KBM-7 (cell line): Measurements from ENCODE around the gene ATG16L2.
"Not testable (repeated sequence)": the region's sequence is repeated elsewhere in the genome, so short reads cannot be mapped to it uniquely, and the experiment has no call there.

Source experiments
- DNase-seq: peaks from one replicate; pipeline ENCODE4 v3.0.0-alpha.2; 2015
- in situ Hi-C: fragments of 300-500 bp; cut with MboI; formaldehyde crosslinking; loops from 2 replicates; pipeline ENCODE4 v1.14.3; 2020; ENCODE audit warnings: low sequenced_read_pairs, low pct_unique_long_range_greater_than_20kb, mixed read lengths

ATG16L2 gene

GRCh38 chr11:72793425-72794367, 20.5 kb upstream of the ATG16L2 start, which contains the start of gene STARD10:
STARD10 (minus strand) TSS chr11:72794047; CDS start chr11:72781181, 12,866 bp downstream.
- peak; percentile 96 for DNase-seq
- in situ Hi-C loops: no loop called here

GRCh38 chr11:72798361-72798760, 15.8 kb upstream of the ATG16L2 start:
- no peak for DNase-seq
- in situ Hi-C loops: no loop called here

- in situ Hi-C loops: no loop called here
These were observed 14.8 kb upstream of the ATG16L2 start for GRCh38 chr11:72799441-72799840.

GRCh38 chr11:72802822-72803221, 11.4 kb upstream of the ATG16L2 start:
- in situ Hi-C loops: no loop called here
- DNase-seq: no peak

More at GRCh38 chr11:72799441-72799840, 14.8 kb upstream of the ATG16L2 start:
- no peak for DNase-seq

- in situ Hi-C loops: no loop called here
- no peak for DNase-seq
These were observed 9.0 kb upstream of the ATG16L2 start for GRCh38 chr11:72805216-72805615.

- DNase-seq, in situ Hi-C loops: not testable (repeated sequence)
These were observed 7.8 kb upstream of the ATG16L2 start for GRCh38 chr11:72806378-72806777.

- DNase-seq: peak; percentile 46
- in situ Hi-C loops: no loop called here
These were observed 7.1 kb upstream of the ATG16L2 start for GRCh38 chr11:72807021-72807693.

- DNase-seq: peak; percentile 87
- in situ Hi-C loops: no loop called here
These were observed 6.4 kb upstream of the ATG16L2 start for GRCh38 chr11:72807792-72808191.

GRCh38 chr11:72808331-72808798, 5.8 kb upstream of the ATG16L2 start:
- DNase-seq: no peak
- in situ Hi-C loops: no loop called here

- DNase-seq, in situ Hi-C loops: not testable (repeated sequence)
These were observed 2.5 kb upstream of the ATG16L2 start for GRCh38 chr11:72811686-72812085.

GRCh38 chr11:72812604-72812966, 1.6 kb upstream of the ATG16L2 start:
- in situ Hi-C loops: no loop called here
- no peak for DNase-seq

- in situ Hi-C loops: no loop called here
- peak; percentile 86 for DNase-seq
These were observed 1.1 kb upstream of the ATG16L2 start for GRCh38 chr11:72812967-72813739.

- peak; percentile 88 for DNase-seq
- in situ Hi-C loops: no loop called here
These were observed 398 bp upstream of the ATG16L2 start for GRCh38 chr11:72813740-72814285.

- peak; percentile 55 for DNase-seq
- in situ Hi-C loops: no loop called here
These were observed 953 bp downstream of the ATG16L2 start for GRCh38 chr11:72815110-72815618.

GRCh38 chr11:72816404-72816990, 2.3 kb downstream of the ATG16L2 start:
- in situ Hi-C loops: no loop called here
- peak; percentile 52 for DNase-seq

GRCh38 chr11:72817966-72818365, 3.8 kb downstream of the ATG16L2 start:
- in situ Hi-C loops: no loop called here
- no peak for DNase-seq

GRCh38 chr11:72818971-72819370, 4.8 kb downstream of the ATG16L2 start:
- in situ Hi-C loops: no loop called here
- no peak for DNase-seq

- in situ Hi-C loops: no loop called here
- no peak for DNase-seq
These were observed 6.4 kb downstream of the ATG16L2 start for GRCh38 chr11:72820439-72821139.
